Ovary (tissue), 9 donors: ENCODE measurements around the gene GALNT17. TPM values are rescaled to one million over a fixed set of nuclear protein-coding genes. Genes with fewer than 3 reads are reported as not detected.

Experiments
- DNase-seq, 5 donors: peaks; one replicate each; pipeline ENCODE4 v3.0.0-alpha.2; 2019 to 2020
- H3K27ac ChIP-seq, 2 donors: fragments of 200-600 bp; one replicate each; pipeline versions ENCODE4 v1.5.1 to v1.8.0; 2019 to 2022
- H3K27me3 ChIP-seq: fragments of 200-600 bp; one replicate; pipeline ENCODE4 v1.8.0; 2022
- H3K36me3 ChIP-seq: fragments of 200-600 bp; sonication (generic); one replicate; pipeline ENCODE4 v1.5.1; 2019
- H3K4me1 ChIP-seq: one replicate; pipeline ENCODE4 v1.8.1; 2013; ENCODE audit warnings: mild to moderate bottlenecking, moderate library complexity; ENCODE audit not compliant: insufficient read depth
- H3K4me3 ChIP-seq: fragments of 200-600 bp; sonication (generic); one replicate; pipeline ENCODE4 v1.5.1; 2017
- H3K9me3 ChIP-seq, 2 donors: fragments of 200-600 bp in 1 of 2; sonication (generic) in 1 of 2; one replicate each; pipeline versions ENCODE4 v1.5.1 to v1.8.1; 2013 to 2019; ENCODE audit warnings: mild to moderate bottlenecking in 1 of 2, moderate library complexity in 1 of 2
- EP300 ChIP-seq: sonication (generic); formaldehyde crosslinking; IDR thresholded peaks from one replicate; pipeline ENCODE4 v1.6.1; 2017; ENCODE audit warnings: antibody characterized with exemption
- POLR2A ChIP-seq: fragments of 450-650 bp; IDR thresholded peaks from one replicate; pipeline ENCODE4 v1.6.1; 2017; ENCODE audit warnings: antibody characterized with exemption, mild to moderate bottlenecking, moderate library complexity
- WGBS, 3 donors: extraction: QIAGEN DNeasy Blood & Tissue Kit in 1 of 3; methylation state at CpG; one replicate each; pipeline versions ENCODE4 v1.1.5 to v1.1.7; 2013 to 2017; 5-methylcytosine and 5-hydroxymethylcytosine counted together
- intact Hi-C, 4 donors: fragments of 100-400 bp; cut with DNase I; formaldehyde crosslinking; loops; one replicate each; pipeline versions ENCODE4 v1.11.0 to v1.15.1; 2022 to 2023
- polyA plus RNA-seq, 2 donors: library from polyadenylated mRNA; stranded (reverse); fragments of 200-250 nt in 1 of 2; fragments of 350-450 nt in 1 of 2; fragmentation: Illumina TruSeq in 1 of 2; extraction: RNeasy Lipid Tissue Mini Kit (QIAGEN cat#74804) in 1 of 2; gene quantifications; one replicate each; pipeline ENCODE4 v1.2.3, GENCODE V29; 2013 to 2014
- total RNA-seq, 7 donors: library from RNA; depleted of rRNA in 2 of 7; stranded (reverse); fragments of >200 nt in 2 of 7; fragmentation: NEBNext Ultra II Directional in 3 of 7; extraction: Animal tissue kit (Norgen Biotek cat#: 25700) in 3 of 7; gene quantifications; one replicate each; pipeline versions ENCODE4 v1.1.0 to v1.2.4, GENCODE V29; 2016 to 2023
- TF ChIP-seq, protein P1 (sequence below), 3 donors: fragments of 450-650 bp in 2 of 3; fragments of 200-600 bp in 1 of 3; IDR thresholded peaks; one replicate each; pipeline versions ENCODE4 v1.5.1 to v1.8.0; 2016 to 2022; ENCODE audit warnings: antibody characterized with exemption in 3 of 3, mild to moderate bottlenecking in 1 of 3
- donor health status: DM: no; HTN: no; CAD: no; lungs with moderate emphysema.
- donor health status: DM: no; HTN: no; CAD: no.
- donor health status: Bipolar disorder and iron deficiency.
- donor health status: DM: yes; HTN: yes; CAD: no.
- donor health status: DM: no; HTN: no; CAD: no.
- donor health status: DM: yes; HTN: yes; CAD: no.

Gene GALNT17
- total and polyA plus RNA-seq, 9 donors = 13.4 to 90.1 (median 57.1) TPM

DNA sequence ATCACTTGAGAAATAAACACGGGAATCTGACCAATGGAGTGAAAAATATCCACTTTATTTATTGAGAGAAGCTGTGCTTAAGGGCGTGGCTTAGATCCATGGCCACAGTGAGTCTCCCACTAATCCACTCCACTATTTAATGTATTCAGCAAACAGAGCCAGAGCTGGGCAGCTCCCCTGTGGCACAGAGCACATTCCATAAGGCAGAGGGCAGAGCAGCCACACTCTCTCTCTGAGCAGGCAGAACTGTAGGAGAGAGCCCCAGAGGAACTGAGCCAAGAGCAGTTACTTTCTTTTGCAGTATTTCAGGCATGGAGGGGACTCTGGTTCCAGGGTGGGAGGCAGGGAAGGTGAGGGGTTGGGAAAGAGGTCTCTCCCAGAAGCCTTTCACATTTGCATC, 106.0 kb downstream of the GALNT17 start:
- Histone ChIP-seq H3K9me3 (no peaks in the 10 kb centered on the region), H3K4me3 (no peak overlapping the region), H3K27ac (peak overlapping the region; percentile 13 to 71), H3K27me3 (no peaks in the 10 kb centered on the region), H3K4me1 (peaks cover 26% of the 10 kb centered on the region), H3K36me3 (no peaks in the 10 kb centered on the region)
- peak in 4 of 5 donors; percentile 39 to 53 (median 44) for DNase-seq
- intact Hi-C loops = loop anchor here in 2 of 4 donors (10.0 kb wide), 2 partner anchors 103 to 497 kb away; partner anchors contain the start of gene GALNT17 (in 1 of the 2)
- TF ChIP-seq, protein P1, sequence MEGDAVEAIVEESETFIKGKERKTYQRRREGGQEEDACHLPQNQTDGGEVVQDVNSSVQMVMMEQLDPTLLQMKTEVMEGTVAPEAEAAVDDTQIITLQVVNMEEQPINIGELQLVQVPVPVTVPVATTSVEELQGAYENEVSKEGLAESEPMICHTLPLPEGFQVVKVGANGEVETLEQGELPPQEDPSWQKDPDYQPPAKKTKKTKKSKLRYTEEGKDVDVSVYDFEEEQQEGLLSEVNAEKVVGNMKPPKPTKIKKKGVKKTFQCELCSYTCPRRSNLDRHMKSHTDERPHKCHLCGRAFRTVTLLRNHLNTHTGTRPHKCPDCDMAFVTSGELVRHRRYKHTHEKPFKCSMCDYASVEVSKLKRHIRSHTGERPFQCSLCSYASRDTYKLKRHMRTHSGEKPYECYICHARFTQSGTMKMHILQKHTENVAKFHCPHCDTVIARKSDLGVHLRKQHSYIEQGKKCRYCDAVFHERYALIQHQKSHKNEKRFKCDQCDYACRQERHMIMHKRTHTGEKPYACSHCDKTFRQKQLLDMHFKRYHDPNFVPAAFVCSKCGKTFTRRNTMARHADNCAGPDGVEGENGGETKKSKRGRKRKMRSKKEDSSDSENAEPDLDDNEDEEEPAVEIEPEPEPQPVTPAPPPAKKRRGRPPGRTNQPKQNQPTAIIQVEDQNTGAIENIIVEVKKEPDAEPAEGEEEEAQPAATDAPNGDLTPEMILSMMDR (IDR thresholded peaks at IDR 0.05) = no peak
- TF ChIP-seq EP300 = no peak
- no peak for TF ChIP-seq POLR2A
- WGBS, 3 donors = 10 to 21% (median 11%) methylated on average over 2 of the region's 2 CpGs

GRCh38 chr7:71238581-71239295, 106.8 kb downstream of the GALNT17 start:
- Histone ChIP-seq H3K36me3 (no peaks in the 10 kb centered on the region), H3K27ac (peak overlapping the region; percentile 41 to 71), H3K4me3 (no peak overlapping the region), H3K9me3 (no peaks in the 10 kb centered on the region), H3K4me1 (peaks cover 26% of the 10 kb centered on the region), H3K27me3 (no peaks in the 10 kb centered on the region)
- no peak for TF ChIP-seq EP300
- TF ChIP-seq POLR2A = no peak
- TF ChIP-seq, protein P1 (IDR thresholded peaks at IDR 0.05) = no peak
- no peak for DNase-seq
- 85 to 88% (median 87%) methylated on average over 7 of the region's 7 CpGs for WGBS, 3 donors
- intact Hi-C loops = loop anchor here in 2 of 4 donors (10.0 kb wide), 2 partner anchors 104 to 496 kb away; partner anchors contain the start of gene GALNT17 (in 1 of the 2)

DNA sequence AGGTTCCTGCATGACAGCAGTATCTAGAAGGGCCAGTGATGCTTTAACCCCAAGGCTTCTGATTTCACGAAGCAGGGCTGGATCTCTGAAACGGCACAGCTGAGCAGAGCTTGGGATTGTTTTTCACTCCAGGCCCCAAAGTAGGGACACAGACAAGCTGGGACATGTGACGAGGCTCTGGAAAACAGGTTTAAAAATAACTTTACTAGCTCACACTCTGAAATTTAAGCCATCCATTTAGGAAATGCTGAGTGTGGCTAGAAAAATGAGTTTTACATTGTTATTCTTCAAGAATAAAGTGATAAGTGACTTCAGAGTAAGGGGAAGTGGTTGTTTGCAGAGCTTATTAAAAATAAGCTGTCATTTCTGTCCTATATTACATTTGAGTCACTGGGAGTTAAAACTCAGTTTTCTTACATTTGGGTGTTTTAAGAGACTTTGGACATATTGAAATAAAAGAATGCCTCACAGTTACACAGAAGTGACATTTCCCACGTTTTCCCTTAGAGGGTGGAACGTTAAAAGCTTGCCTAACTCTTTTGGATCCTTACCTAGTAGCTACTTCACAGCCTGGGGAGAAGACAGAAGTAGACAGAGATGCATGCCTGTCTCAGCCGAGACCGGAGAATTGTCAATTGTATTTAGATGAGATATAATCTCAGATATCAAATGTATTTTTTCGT, 107.8 kb downstream of the GALNT17 start:
- Histone ChIP-seq H3K9me3 (no peaks in the 10 kb centered on the region), H3K27me3 (no peaks in the 10 kb centered on the region), H3K4me3 (no peak overlapping the region), H3K27ac (peak overlapping the region; percentile 41 to 71), H3K4me1 (peaks cover 25% of the 10 kb centered on the region), H3K36me3 (no peaks in the 10 kb centered on the region)
- intact Hi-C loops = loop anchor here in 2 of 4 donors (5.0 to 10.0 kb wide), 3 partner anchors 58 to 495 kb away; partner anchors contain the start of gene GALNT17 (in 1 of the 2)
- no peak for TF ChIP-seq EP300
- WGBS, 3 donors = 37 to 47% (median 41%) methylated on average over 8 of the region's 8 CpGs
- peak in 2 of 5 donors; percentile 37 to 48 for DNase-seq

- no peaks in the 10 kb centered on the region for H3K27me3 ChIP-seq
- intact Hi-C loops = loop anchor here in 1 of 4 donors (5.0 kb wide), 1 partner anchor 53 kb away; no protein-coding TSS in a partner anchor
- H3K4me1 ChIP-seq = peaks cover 2% of the 10 kb centered on the region
- H3K4me3 ChIP-seq = no peak overlapping the region
- WGBS, 3 donors = 63 to 77% (median 75%) methylated on average over 8 of the region's 8 CpGs
- H3K9me3 ChIP-seq = no peaks in the 10 kb centered on the region
- TF ChIP-seq, protein P1 (IDR thresholded peaks at IDR 0.05) = no peak
- TF ChIP-seq EP300 (no peak), POLR2A (no peak)
- H3K36me3 ChIP-seq = no peaks in the 10 kb centered on the region
- H3K27ac ChIP-seq = no peak overlapping the region
- no peak for DNase-seq
Measured at GRCh38 chr7:71243736-71244410, 111.9 kb downstream of the GALNT17 start.
